GM19328 (cell line): ENCODE data around the gene RIMS1.
"Not testable (repeated sequence)": the region's sequence is repeated elsewhere in the genome, so short reads cannot be mapped to it uniquely, and the experiment has no call there.

Experiments
- ATAC-seq: cut with Tn5 transposase; IDR thresholded peaks from one replicate; pipeline ENCODE4 v1.9.1; 2021; ENCODE audit warnings: mild to moderate bottlenecking, moderate library complexity; ENCODE audit not compliant: unreplicated experiment

Gene RIMS1

GRCh38 chr6:72324591-72324990, 438.2 kb downstream of the RIMS1 start:
- ATAC-seq, result no peak

GRCh38 chr6:72328775-72329174, 442.4 kb downstream of the RIMS1 start:
- no peak for ATAC-seq

DNA sequence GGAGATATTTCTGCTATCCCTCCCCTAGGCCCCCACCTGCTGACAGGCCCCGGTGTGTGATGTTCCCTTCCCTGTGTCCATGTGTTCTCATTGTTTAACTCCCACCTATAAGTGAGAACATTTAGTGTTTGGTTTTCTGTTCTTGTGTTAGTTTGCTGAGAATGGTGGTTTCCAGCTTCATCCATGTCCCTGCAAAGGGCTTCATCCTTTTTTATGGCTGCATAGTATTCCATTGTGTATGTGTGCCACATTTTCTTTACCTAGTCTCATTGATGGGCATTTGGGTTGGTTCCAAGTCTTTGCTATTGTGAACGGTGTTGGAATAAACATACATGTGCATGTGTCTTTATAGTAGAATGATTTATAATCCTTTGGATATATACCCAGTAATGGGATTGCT, 448.9 kb downstream of the RIMS1 start:
- ATAC-seq, result not testable (repeated sequence)

GRCh38 chr6:72348926-72349325, 462.6 kb downstream of the RIMS1 start:
- no peak for ATAC-seq

GRCh38 chr6:72350296-72350881, 464.0 kb downstream of the RIMS1 start:
- no peak for ATAC-seq

DNA sequence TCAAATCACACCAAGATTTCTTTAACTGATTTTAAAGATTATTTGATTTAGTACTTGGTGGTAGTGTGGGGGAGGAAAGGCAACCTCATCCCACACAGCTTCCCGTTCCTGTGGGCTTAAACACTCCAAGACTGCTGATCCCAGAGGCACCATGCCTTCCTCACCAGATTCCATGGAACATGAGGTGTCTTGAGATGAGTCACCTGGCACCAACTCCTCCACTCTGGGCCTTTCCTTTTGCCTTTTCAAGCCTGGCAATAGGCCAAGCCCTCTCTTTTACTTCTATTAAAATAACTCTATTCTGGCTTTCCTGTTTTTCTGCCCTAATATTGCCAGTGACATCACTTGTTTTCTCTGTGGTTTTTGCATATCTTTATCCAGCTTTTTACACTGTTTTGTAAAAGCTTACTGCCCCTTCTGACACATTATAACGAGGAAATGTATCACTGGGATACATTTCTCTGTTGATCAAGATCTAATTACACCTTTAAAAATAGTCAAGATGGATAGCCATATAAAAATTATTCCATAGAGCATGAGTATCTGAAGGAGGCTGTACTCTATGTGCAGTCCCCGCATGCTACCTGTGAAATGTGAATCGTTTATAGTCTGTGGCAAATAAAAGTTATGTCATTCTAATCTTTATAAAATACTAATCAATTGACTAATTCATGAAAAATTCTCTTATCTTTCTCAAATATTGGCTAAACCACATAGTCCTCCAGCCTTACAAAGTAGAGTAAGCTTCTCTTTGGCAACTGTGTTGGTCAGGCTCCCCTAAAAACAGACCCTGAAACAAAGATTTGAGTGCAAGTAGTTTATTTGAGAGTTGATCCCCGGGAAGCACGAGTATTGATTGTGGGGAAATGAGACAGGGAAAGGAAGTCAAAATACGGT, 477.7 kb downstream of the RIMS1 start:
- ATAC-seq, result no peak

- no peak for ATAC-seq
Measured at GRCh38 chr6:72365773-72366172, 479.4 kb downstream of the RIMS1 start.

GRCh38 chr6:72367439-72367838, 481.1 kb downstream of the RIMS1 start:
- no peak for ATAC-seq

GRCh38 chr6:72371473-72371872, 485.1 kb downstream of the RIMS1 start:
- ATAC-seq, result no peak

- ATAC-seq, result no peak
Measured at GRCh38 chr6:72374172-72374571, 487.8 kb downstream of the RIMS1 start.

DNA sequence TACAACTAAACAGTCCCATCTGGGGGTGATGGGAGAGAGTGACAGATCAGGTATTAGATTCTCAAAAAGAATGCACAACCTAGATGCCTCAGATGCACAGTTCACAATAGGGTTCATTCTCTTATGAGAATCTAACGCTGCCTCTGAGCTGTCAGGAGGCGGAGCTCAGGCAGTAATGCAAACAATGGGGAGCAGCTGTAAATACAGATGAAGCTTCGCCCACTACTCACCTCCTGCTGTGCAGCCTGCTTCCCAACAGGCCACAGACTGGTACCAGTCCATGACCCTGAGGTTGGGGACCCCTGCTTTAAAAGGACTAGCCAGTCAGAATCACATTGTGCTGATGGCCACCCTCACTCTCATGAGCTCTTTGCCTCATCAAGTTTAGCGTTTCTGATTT, 488.5 kb downstream of the RIMS1 start:
- ATAC-seq, result no peak

- ATAC-seq, result no peak
Measured at GRCh38 chr6:72376736-72377135, 490.4 kb downstream of the RIMS1 start.

GRCh38 chr6:72381076-72381475, 494.7 kb downstream of the RIMS1 start:
- no peak for ATAC-seq

GRCh38 chr6:72382602-72383529, 496.5 kb downstream of the RIMS1 start:
- peak; percentile 96 for ATAC-seq

- no peak for ATAC-seq
Measured at GRCh38 chr6:72386324-72386723, 500.0 kb downstream of the RIMS1 start.

DNA sequence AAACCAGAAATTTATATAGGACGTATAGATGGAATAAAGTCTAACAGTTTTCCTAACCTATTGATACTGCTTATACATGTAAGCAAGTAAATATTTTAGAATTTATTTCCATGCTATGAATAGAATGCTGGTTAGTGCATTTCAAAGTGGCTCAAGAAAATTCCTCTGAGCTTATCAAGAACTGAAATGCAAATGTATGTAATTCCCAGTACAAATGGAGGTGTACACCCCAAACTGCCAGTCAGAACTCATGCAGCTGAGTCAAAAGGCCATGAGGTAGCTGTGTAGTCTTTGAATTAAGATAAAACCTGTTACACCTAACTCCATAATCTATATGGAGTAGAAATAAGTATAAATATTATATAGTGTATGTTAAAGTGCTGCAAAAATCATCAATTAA, 503.3 kb downstream of the RIMS1 start:
- no peak for ATAC-seq

- ATAC-seq, result no peak
Measured at GRCh38 chr6:72390548-72390947, 504.2 kb downstream of the RIMS1 start.

- no peak for ATAC-seq
Measured at GRCh38 chr6:72401865-72402264, 515.5 kb downstream of the RIMS1 start.

GRCh38 chr6:72403413-72403812, 517.1 kb downstream of the RIMS1 start:
- no peak for ATAC-seq

DNA sequence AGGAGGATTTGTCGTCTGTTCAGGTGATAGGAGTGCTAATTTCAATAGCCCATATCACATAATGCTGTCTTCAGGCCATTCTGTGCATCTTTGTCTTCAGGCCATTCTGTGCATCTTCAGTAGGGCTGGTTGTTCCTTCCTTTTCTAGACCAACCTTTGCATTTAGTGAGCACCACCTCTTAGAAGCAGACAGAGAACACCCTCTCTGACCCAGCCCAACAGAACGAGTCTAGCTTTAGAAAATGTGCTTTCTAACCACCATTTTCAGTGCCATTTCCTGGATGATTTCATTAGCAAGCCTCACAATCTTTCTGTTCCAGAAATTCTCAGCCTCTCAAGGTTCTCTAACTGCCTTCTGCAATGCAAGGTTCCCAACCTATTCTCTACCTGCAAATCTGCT, 520.2 kb downstream of the RIMS1 start:
- ATAC-seq, result no peak

GRCh38 chr6:72410769-72411168, 524.4 kb downstream of the RIMS1 start:
- no peak for ATAC-seq
